GM10248 (cell line): ENCODE results near the gene AKT2.
A peak's percentile ranks its signal among the peaks of the same experiment; 100 is the strongest.

Experiments
- CTCF ChIA-PET: fragments of 300-600 bp; sonication (Branson Sonifier 250); formaldehyde crosslinking; extraction: SDS; loops from one replicate; lab custom pipeline; 2021; ENCODE audit warnings: antibody characterized with exemption; lab: Yijun Ruan, JAX
- POLR2A ChIA-PET: fragments of 350-650 bp; sonication (Branson Sonifier 250); formaldehyde crosslinking; extraction: SDS; loops from one replicate; lab custom pipeline; 2020; ENCODE audit warnings: antibody characterized with exemption; lab: Yijun Ruan, JAX
- DNase-seq: peaks from one replicate; pipeline ENCODE4 v3.0.0; 2012; ENCODE audit errors: extremely low spot score
- TF ChIP-seq, protein P1 (sequence below): IDR thresholded peaks from 2 replicates; pipeline ENCODE4 v1.5.1; 2012; ENCODE audit warnings: mild to moderate bottlenecking, low read depth; ENCODE audit errors: extremely low read depth, missing control alignments, control extremely low read depth

The AKT2 gene

DNA sequence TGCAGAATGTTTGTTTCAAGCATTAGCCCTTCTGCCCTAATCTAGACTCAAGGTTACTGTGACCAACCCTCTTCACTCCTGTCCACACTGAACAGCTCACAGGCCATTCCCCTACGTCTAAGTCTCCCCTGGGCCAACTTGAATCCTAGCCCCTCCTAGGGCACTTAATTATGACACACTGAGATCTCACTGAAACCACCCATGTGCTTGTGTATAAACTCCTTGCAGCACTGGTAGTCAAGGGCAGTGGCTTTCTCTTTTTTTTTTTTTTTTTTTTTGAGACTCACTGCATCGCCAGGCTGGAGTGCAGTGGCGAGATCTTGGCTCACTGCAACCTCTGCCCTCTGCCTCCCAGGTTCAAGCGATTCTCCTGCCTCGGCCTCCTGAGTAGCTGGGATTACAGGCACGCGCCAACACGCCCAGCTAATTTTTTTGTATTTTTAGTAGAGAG is 1.9 kb upstream of the AKT2 start:
- POLR2A ChIA-PET = interaction anchor here (0.7 kb wide), 1 partner anchor 78 kb away, joined by 7 read pairs; no protein-coding TSS in a partner anchor
- no peak for DNase-seq
- CTCF ChIA-PET = interaction anchor here (2.6 kb wide), 2 partner anchors 18 kb away, joined by 9 read pairs; no protein-coding TSS in a partner anchor
- TF ChIP-seq, protein P1, sequence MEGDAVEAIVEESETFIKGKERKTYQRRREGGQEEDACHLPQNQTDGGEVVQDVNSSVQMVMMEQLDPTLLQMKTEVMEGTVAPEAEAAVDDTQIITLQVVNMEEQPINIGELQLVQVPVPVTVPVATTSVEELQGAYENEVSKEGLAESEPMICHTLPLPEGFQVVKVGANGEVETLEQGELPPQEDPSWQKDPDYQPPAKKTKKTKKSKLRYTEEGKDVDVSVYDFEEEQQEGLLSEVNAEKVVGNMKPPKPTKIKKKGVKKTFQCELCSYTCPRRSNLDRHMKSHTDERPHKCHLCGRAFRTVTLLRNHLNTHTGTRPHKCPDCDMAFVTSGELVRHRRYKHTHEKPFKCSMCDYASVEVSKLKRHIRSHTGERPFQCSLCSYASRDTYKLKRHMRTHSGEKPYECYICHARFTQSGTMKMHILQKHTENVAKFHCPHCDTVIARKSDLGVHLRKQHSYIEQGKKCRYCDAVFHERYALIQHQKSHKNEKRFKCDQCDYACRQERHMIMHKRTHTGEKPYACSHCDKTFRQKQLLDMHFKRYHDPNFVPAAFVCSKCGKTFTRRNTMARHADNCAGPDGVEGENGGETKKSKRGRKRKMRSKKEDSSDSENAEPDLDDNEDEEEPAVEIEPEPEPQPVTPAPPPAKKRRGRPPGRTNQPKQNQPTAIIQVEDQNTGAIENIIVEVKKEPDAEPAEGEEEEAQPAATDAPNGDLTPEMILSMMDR = no peak

- CTCF ChIA-PET = interaction anchor here (2.6 kb wide), 1 partner anchor 19 kb away, joined by 9 read pairs; no protein-coding TSS in a partner anchor
- TF ChIP-seq, protein P1 = no peak
- DNase-seq = no peak
- POLR2A ChIA-PET = interaction anchor here (0.6 to 0.7 kb wide), 2 partner anchors 78 to 132 kb away, joined by 3 to 7 read pairs; no protein-coding TSS in a partner anchor
Measured at GRCh38 chr19:40286235-40286970, 1.3 kb upstream of the AKT2 start.

GRCh38 chr19:40285353-40286234 is 449 bp upstream of the AKT2 start:
- ChIA-PET POLR2A (no interaction called here), CTCF (interaction anchor here (2.6 kb wide), 1 partner anchor 20 kb away, joined by 9 read pairs; no protein-coding TSS in a partner anchor)
- DNase-seq = peak; percentile 98
- TF ChIP-seq, protein P1 = no peak

- TF ChIP-seq, protein P1 = no peak
- ChIA-PET CTCF (interaction anchor here (4.3 kb wide), 1 partner anchor 21 kb away, joined by 24 read pairs; no protein-coding TSS in a partner anchor), POLR2A (interaction anchor here (0.6 kb wide), 1 partner anchor 333 kb away, joined by 3 read pairs; no protein-coding TSS in a partner anchor)
- DNase-seq = no peak
Measured at GRCh38 chr19:40284251-40284500, 969 bp downstream of the AKT2 start.

GRCh38 chr19:40283414-40284250 is 1.5 kb downstream of the AKT2 start:
- TF ChIP-seq, protein P1 = no peak
- no peak for DNase-seq
- ChIA-PET POLR2A (interaction anchor here (0.6 to 0.7 kb wide), 2 partner anchors 27 to 332 kb away, joined by 3 read pairs; no protein-coding TSS in a partner anchor), CTCF (interaction anchor here (4.3 kb wide), 1 partner anchor 21 kb away, joined by 24 read pairs; no protein-coding TSS in a partner anchor)
